GM20000 (cell line): ENCODE measurements around the gene CLCN2.

Experiments used
- DNase-seq: peaks from one replicate; pipeline ENCODE4 v3.0.0; 2012; ENCODE audit warnings: low spot score
- TF ChIP-seq, protein P1 (sequence below): IDR thresholded peaks from 2 replicates; pipeline ENCODE4 v1.5.1; 2012; ENCODE audit warnings: mild to moderate bottlenecking, control low read depth; ENCODE audit errors: extremely low read depth, missing control alignments

The CLCN2 gene

DNA sequence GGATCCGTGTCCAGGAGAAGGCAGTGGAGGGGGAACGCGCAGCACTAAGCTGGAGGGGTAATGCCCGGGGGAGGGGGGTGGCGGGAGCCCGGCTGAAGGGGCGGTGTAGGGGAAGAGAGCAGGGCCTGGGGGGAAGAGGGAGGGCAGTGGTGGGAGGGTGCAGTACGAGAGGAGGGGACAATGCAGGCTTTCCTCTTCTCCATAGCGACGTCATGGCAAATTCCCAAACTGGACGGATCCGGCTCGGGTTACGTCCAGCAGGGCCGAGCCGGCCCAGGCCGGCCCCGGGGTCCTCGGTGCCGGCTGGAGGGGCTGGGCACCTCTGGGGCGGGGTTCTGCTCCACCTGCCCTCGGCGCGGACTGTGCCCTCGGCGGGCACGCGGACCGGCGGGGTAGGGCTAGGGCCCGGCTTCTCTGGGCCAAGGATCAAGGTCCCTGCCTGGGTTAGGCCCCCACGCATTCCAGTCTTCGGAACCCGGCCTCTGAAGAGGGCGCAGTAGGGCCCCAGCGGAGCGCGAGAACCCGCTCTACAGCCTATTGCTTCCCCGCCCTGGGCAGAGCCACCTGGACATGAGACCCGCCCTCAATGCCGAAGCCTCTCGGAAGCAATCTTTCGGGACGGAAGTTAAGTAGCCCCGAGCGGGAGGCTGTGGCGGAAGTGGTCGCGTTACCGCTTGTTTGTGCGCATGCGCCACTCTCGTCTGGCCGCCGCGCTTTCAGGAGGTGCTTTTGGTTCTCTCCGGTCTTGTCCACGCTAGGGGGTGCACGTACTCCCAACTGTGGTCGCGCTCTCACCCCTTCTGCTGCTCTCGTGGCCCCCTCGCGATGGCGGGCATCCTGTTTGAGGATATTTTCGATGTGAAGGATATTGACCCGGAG lies 1.5 kb upstream of the CLCN2 start:
- peak; percentile 98 for DNase-seq
- TF ChIP-seq, protein P1, sequence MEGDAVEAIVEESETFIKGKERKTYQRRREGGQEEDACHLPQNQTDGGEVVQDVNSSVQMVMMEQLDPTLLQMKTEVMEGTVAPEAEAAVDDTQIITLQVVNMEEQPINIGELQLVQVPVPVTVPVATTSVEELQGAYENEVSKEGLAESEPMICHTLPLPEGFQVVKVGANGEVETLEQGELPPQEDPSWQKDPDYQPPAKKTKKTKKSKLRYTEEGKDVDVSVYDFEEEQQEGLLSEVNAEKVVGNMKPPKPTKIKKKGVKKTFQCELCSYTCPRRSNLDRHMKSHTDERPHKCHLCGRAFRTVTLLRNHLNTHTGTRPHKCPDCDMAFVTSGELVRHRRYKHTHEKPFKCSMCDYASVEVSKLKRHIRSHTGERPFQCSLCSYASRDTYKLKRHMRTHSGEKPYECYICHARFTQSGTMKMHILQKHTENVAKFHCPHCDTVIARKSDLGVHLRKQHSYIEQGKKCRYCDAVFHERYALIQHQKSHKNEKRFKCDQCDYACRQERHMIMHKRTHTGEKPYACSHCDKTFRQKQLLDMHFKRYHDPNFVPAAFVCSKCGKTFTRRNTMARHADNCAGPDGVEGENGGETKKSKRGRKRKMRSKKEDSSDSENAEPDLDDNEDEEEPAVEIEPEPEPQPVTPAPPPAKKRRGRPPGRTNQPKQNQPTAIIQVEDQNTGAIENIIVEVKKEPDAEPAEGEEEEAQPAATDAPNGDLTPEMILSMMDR: peak; percentile 38

DNA sequence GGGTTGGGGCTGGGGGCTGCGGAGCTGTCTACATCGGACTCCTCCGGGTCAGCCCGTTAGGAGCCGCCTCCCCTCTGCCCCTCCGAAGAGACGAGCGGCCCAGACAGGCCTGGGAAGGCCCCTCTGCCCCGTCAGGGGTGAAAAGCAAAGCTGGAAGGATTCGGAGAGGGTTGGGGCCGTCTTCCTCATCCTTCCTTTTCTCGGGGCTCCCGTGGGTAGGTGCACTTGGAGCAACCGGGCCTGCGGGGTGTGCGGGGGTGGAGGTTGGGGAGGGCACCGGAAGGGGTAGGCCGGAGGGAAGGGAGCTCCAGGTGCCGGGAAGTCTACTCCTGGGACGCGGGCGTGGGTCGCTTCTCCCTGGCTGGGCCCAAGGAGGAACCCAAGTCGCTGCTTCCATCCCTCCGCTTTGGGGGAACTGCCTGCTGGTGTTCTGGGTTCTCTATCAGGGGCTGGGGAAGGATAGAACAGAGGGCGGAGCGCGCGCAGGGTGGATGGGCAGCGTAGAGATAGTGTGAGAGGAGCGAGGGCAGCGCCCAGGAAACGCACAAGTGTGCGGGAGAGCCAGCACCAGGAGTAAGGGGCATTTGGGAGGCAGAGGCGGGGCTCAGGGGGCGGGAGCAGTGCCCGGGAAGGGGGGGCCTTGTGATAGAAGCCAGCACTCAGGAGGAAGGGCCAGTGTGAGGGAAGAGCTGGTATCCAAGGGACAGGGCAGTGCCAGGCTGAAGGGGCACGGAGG lies 695 bp upstream of the CLCN2 start:
- peak; percentile 72 for DNase-seq
- TF ChIP-seq, protein P1: no peak

DNA sequence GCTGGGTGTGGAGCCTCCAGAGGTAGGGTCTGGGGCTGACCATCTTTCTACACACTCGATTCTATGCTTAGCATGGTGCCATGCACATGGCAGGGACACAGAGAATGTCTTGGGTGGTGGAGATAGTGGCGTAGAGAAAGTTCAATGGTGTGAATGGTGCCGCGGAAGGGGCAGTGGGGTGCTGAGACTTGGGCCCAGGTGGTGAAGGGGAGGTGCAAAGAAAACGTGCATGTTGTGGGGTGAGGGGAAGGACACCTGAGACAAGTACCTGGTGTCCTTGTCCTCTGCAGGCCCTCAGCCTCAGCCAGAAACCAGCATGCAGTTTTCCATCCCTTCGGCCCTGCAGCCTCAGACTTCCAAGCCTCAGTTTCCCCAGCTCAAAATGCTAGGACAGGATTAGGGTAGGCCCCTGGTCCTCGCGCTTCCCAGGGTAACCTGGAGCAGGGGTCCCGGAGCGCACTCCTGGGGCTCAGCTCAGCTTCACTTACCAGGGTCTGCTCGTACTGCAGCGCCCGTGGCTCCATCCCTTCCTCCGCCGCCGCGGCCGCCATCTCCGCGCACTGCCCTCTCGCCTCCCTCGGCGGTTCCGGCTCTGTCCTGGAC lies 375 bp downstream of the CLCN2 start:
- no peak for DNase-seq
- TF ChIP-seq, protein P1: no peak

DNA sequence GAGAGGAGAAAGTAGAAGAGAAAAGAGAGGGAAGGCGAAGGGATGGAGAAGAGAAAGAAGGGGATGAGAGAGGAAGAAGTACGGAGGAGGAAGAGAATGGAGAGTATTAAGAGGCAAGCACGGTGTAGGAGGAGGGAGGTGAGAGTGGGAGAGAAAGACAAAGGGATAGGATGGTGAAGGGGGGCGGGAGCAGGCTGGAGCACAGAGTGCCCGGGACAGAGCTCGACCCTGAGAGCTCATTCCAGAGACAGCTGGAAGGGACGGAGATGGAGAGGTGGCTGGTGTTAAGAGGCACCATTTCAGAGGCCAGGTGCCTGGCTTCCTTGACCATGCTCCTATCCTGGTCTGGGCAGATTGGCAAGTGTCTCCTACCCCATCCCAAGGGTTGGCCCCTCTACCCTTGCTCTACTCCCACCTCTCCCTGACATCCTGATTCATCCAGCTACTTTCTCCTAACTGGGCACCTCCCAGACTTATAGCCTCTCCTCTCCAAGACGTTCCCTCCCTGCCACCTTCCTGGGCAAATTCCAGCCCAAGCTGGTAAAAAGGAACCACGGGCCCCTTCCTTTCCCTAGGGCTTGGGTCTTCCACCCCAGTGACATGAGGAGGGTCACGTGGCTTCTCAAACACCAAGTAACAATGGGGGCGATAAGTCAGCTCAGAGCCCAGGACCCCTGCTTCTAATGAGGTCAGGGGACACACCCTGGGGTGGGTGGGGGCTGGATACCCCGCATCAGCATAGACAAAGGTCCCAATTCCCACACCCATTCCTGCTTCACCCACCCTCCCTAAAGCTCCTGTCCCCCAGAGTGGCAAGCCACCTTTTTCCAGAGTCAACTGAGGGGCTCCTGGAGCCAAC lies 1.1 kb downstream of the CLCN2 start:
- no peak for DNase-seq
- TF ChIP-seq, protein P1: no peak

DNA sequence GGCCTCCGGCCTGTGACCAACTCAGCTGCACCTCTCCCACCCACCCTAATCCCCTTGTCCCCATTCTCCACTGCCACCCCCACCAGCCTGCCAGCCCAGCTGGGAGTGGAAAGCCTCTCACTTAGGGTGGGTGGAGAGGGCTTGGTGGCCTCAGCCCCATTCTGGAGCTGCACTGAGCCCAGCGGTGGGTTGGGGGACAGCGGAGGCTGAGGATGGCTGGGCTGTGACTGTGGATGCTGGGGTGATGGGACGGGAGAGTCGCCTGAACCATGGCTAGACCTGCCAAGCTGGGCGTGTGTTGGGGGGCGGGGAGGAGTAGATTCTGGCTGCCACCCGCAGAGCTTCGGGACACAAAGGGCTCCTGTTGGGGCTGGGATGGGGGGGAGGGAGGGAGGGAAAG lies 1.8 kb downstream of the CLCN2 start:
- TF ChIP-seq, protein P1: no peak
- DNase-seq: no peak

DNA sequence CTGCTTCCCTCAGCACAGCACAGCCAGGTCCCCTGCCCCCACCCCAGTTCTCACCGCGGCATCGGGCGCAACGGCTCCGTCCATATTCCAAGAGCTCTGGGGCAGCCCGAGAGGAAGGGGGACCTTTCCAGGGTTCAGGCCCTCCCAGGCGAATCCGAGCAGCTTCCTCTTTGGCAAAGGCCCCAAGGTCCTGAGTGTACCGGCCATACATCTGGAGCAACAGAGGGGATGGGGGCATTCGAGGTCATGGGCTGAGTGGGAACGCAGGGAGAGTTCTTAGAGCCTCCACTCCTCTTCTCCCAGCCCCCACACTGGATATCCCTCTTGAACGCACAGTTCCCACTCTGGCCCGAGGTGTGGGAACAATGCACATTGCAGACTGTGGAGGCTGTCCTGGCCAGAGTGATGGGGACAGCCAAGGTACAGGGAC lies 2.5 kb downstream of the CLCN2 start:
- TF ChIP-seq, protein P1: no peak
- no peak for DNase-seq
